ACC112 (cell line): ENCODE results near the gene IL1RAPL2.
"Not testable (repeated sequence)": the region's sequence is repeated elsewhere in the genome, so short reads cannot be mapped to it uniquely, and the experiment has no call there.

Source experiments
- H2AFZ ChIP-seq: fragments of 200-600 bp; sonication (generic); one replicate; pipeline ENCODE4 v1.6.0; 2017; ENCODE audit warnings: antibody characterized with exemption, low read length; ENCODE audit not compliant: unreplicated experiment
- H3K27ac ChIP-seq: fragments of 200-600 bp; sonication (generic); 2 replicates; pipeline ENCODE4 v1.5.1; 2014; ENCODE audit warnings: low read depth, mild to moderate bottlenecking, antibody characterized with exemption, low read length, moderate library complexity
- H3K27me3 ChIP-seq: fragments of 200-600 bp; sonication (generic); 2 replicates; pipeline ENCODE4 v1.6.1; 2014; ENCODE audit warnings: mild to moderate bottlenecking, antibody characterized with exemption, low read length, moderate library complexity, mixed read lengths; ENCODE audit not compliant: insufficient read depth
- H3K36me3 ChIP-seq: fragments of 200-600 bp; sonication (generic); 2 replicates; pipeline ENCODE4 v1.6.1; 2016; ENCODE audit warnings: mild to moderate bottlenecking, antibody characterized with exemption, low read length, moderate library complexity, mixed read lengths; ENCODE audit not compliant: insufficient read depth
- H3K4me1 ChIP-seq: fragments of 200-600 bp; sonication (generic); one replicate; pipeline ENCODE4 v1.6.1; 2016; ENCODE audit warnings: low read length, mixed read lengths; ENCODE audit not compliant: insufficient read depth, unreplicated experiment, control insufficient read depth
- H3K4me3 ChIP-seq: fragments of 200-600 bp; sonication (generic); 2 replicates; pipeline ENCODE4 v1.5.1; 2014; ENCODE audit warnings: mild to moderate bottlenecking, low read depth, low read length
- H3K79me2 ChIP-seq: fragments of 200-600 bp; sonication (generic); one replicate; pipeline ENCODE4 v1.6.0; 2016; ENCODE audit warnings: low read length; ENCODE audit not compliant: control insufficient read depth, unreplicated experiment, insufficient read depth

IL1RAPL2 gene

GRCh38 chrX:104565791-104566680 lies at the start of gene IL1RAPL2:
Gene IL1RAPL2 (plus strand): TSS chrX:104566199.
- Histone ChIP-seq H3K79me2 (no peaks in the 10 kb centered on the region), H2AFZ (no peak within 1 kb of the TSS), H3K4me3 (no peak within 1 kb of the TSS), H3K27ac (no peak within 1 kb of the TSS), H3K27me3 (peaks cover 50% of the 10 kb centered on the region), H3K4me1 (no peaks in the 10 kb centered on the region), H3K36me3 (no peaks in the 10 kb centered on the region)

GRCh38 chrX:104522386-104522785 lies 43.6 kb upstream of the IL1RAPL2 start:
- H3K27me3 ChIP-seq, result no peaks in the 10 kb centered on the region
- H3K36me3 ChIP-seq, result no peaks in the 10 kb centered on the region
- H2AFZ ChIP-seq, result no peak overlapping the region
- H3K79me2 ChIP-seq, result no peaks in the 10 kb centered on the region
- H3K4me1 ChIP-seq, result no peaks in the 10 kb centered on the region
- H3K27ac ChIP-seq, result no peak overlapping the region
- no peak overlapping the region for H3K4me3 ChIP-seq

GRCh38 chrX:104523858-104524257 lies 42.1 kb upstream of the IL1RAPL2 start:
- no peaks in the 10 kb centered on the region for H3K4me1 ChIP-seq
- H3K4me3 ChIP-seq, result no peak overlapping the region
- no peak overlapping the region for H3K27ac ChIP-seq
- no peaks in the 10 kb centered on the region for H3K36me3 ChIP-seq
- H3K79me2 ChIP-seq, result no peaks in the 10 kb centered on the region
- no peak overlapping the region for H2AFZ ChIP-seq
- no peaks in the 10 kb centered on the region for H3K27me3 ChIP-seq

GRCh38 chrX:104539081-104539480 lies 26.9 kb upstream of the IL1RAPL2 start:
- H2AFZ ChIP-seq, result no peak overlapping the region
- H3K79me2 ChIP-seq, result no peaks in the 10 kb centered on the region
- no peaks in the 10 kb centered on the region for H3K4me1 ChIP-seq
- H3K4me3 ChIP-seq, result no peak overlapping the region
- no peaks in the 10 kb centered on the region for H3K27me3 ChIP-seq
- no peak overlapping the region for H3K27ac ChIP-seq
- H3K36me3 ChIP-seq, result no peaks in the 10 kb centered on the region

GRCh38 chrX:104542447-104542846 lies 23.6 kb upstream of the IL1RAPL2 start:
- H3K4me3 ChIP-seq, H3K79me2 ChIP-seq, H2AFZ ChIP-seq, H3K27ac ChIP-seq, H3K36me3 ChIP-seq, H3K4me1 ChIP-seq, H3K27me3 ChIP-seq: not testable (repeated sequence)

GRCh38 chrX:104564335-104564734 lies 1.7 kb upstream of the IL1RAPL2 start:
- Histone ChIP-seq H2AFZ (no peak overlapping the region), H3K79me2 (no peaks in the 10 kb centered on the region), H3K4me1 (no peaks in the 10 kb centered on the region), H3K27ac (no peak overlapping the region), H3K27me3 (peaks cover 43% of the 10 kb centered on the region), H3K4me3 (no peak overlapping the region), H3K36me3 (no peaks in the 10 kb centered on the region)

GRCh38 chrX:104564921-104565703 lies 887 bp upstream of the IL1RAPL2 start:
- H3K36me3 ChIP-seq, result no peaks in the 10 kb centered on the region

GRCh38 chrX:104566681-104567501 lies 892 bp downstream of the IL1RAPL2 start:
- H3K4me3 ChIP-seq, result no peak overlapping the region
- H3K27ac ChIP-seq, result no peak overlapping the region
- H3K79me2 ChIP-seq, result no peaks in the 10 kb centered on the region
- peaks cover 50% of the 10 kb centered on the region for H3K27me3 ChIP-seq
- H3K36me3 ChIP-seq, result no peaks in the 10 kb centered on the region
- H2AFZ ChIP-seq, result no peak overlapping the region
- H3K4me1 ChIP-seq, result no peaks in the 10 kb centered on the region

More at GRCh38 chrX:104564921-104565703, 887 bp upstream of the IL1RAPL2 start:
- Histone ChIP-seq H3K79me2 (no peaks in the 10 kb centered on the region), H3K4me3 (no peak overlapping the region), H3K27ac (no peak overlapping the region), H2AFZ (no peak overlapping the region), H3K27me3 (peaks cover 48% of the 10 kb centered on the region), H3K4me1 (no peaks in the 10 kb centered on the region)

GRCh38 chrX:104567506-104567905 lies 1.5 kb downstream of the IL1RAPL2 start:
- Histone ChIP-seq H3K27me3 (peaks cover 50% of the 10 kb centered on the region), H3K36me3 (no peaks in the 10 kb centered on the region), H3K4me1 (no peaks in the 10 kb centered on the region), H3K27ac (no peak overlapping the region), H3K79me2 (no peaks in the 10 kb centered on the region), H3K4me3 (no peak overlapping the region), H2AFZ (no peak overlapping the region)

GRCh38 chrX:104568304-104568915 lies 2.4 kb downstream of the IL1RAPL2 start:
- Histone ChIP-seq H2AFZ (no peak overlapping the region), H3K27me3 (peaks cover 50% of the 10 kb centered on the region), H3K79me2 (no peaks in the 10 kb centered on the region), H3K36me3 (no peaks in the 10 kb centered on the region), H3K4me1 (no peaks in the 10 kb centered on the region), H3K27ac (no peak overlapping the region), H3K4me3 (no peak overlapping the region)
